Epithelial cell of esophagus (primary cell): ENCODE results near the gene HEBP1.

ENCODE experiments used
- DNase-seq: peaks from one replicate; pipeline ENCODE4 v3.0.0; 2010; ENCODE audit warnings: low read depth
- H3K4me3 ChIP-seq: 2 replicates; pipeline ENCODE4 v1.5.1; 2011; ENCODE audit warnings: mild to moderate bottlenecking, low read length, control low read depth
- TF ChIP-seq, protein P1 (sequence below): IDR thresholded peaks from 2 replicates; pipeline ENCODE4 v1.5.1; 2011; ENCODE audit warnings: low read depth, mild to moderate bottlenecking, low read length, control low read depth, inconsistent platforms; ENCODE audit not compliant: insufficient read depth; ENCODE audit errors: missing control alignments

HEBP1 gene

DNA sequence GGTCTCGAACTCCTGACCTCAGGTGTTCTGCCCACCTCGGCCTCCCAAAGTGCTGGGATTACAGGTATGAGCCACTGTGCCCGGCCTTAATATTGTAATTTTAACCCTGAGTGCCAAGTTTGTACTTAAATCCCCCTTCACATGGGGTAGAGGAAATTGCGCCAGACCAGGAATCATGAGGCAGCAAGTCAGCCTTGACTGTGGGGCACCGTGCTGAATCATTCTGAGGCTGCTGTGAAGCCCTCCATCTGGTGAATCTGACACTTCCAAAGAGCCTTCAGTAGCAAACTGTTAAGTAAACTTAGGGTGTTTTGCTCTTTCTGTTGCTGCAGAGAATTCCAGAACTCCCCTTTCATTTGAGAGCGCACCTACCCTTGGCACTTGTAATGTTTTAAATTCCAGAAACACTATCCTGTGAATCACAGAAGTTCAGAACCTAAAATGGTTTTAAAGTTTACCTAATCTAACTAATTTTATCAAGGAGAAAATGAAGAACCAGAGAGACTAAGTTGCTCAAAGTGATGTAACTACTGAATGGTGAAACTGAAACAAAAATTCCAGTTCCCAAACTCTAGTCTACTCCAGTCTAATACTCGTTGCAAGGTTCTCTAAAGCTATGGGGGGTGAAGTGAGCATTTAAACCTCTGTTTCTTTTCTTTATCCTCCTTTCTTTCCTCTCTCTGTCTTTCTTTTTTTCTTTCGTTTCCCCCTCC is 7.5 kb downstream of the HEBP1 start:
- H3K4me3 ChIP-seq = no peak overlapping the region
- TF ChIP-seq, protein P1, sequence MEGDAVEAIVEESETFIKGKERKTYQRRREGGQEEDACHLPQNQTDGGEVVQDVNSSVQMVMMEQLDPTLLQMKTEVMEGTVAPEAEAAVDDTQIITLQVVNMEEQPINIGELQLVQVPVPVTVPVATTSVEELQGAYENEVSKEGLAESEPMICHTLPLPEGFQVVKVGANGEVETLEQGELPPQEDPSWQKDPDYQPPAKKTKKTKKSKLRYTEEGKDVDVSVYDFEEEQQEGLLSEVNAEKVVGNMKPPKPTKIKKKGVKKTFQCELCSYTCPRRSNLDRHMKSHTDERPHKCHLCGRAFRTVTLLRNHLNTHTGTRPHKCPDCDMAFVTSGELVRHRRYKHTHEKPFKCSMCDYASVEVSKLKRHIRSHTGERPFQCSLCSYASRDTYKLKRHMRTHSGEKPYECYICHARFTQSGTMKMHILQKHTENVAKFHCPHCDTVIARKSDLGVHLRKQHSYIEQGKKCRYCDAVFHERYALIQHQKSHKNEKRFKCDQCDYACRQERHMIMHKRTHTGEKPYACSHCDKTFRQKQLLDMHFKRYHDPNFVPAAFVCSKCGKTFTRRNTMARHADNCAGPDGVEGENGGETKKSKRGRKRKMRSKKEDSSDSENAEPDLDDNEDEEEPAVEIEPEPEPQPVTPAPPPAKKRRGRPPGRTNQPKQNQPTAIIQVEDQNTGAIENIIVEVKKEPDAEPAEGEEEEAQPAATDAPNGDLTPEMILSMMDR = no peak
- peak; percentile 83 for DNase-seq

DNA sequence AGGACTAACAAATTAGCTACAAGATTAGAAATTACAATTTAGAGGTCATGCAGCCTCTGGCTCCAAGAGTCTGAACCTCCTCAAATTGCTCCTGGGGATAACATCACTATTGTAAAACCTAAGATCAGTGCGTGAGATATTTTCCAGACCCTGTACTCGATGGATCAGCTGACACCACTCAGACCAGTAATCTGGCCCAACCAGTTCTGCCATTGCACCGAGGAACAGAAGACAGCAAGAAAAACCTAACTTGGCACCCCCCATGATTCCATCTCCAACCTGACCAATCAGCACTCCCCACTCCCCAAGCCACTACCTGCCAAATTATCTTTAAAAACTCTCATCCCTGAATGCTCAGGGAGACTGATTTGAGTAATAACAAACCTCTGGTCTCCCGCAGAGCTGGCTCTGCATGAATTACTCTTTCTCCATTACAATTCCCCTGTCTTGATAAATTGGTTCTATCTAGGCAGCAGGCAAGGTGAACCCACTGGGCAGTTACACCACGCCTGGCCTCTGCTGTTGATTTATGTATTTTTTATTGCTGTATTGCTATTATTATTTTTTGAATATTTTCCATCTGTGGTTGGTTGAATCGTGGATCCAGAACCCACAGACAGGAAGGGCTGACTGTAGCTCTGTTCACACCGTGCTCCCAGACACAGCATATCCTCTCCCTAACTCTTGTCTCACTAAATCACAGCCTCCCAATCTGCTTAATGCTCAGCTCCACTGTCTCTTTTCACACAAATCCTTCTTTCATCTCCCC is 9.2 kb downstream of the HEBP1 start:
- DNase-seq = no peak
- TF ChIP-seq, protein P1 = no peak
- H3K4me3 ChIP-seq = no peak overlapping the region

DNA sequence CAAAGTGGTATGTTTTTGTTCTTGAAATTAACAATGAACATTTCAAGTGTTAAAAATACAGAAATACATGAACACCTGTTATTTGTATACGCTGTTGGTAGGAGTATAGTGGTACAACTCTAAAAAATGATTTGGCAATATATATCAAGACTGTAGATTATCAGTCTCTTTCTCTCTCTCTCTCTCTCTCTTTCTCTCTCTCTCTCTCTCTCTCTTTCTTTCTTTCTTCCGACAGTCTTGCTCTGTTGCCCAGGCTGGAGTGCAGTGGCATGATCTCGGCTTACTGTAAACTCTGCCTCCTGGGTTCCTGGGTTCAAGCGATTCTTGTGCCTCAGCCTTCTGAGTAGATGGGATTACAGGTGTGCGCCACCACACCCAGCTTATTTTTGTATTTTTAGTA is 12.6 kb downstream of the HEBP1 start:
- no peak overlapping the region for H3K4me3 ChIP-seq
- no peak for DNase-seq
- TF ChIP-seq, protein P1 = no peak

DNA sequence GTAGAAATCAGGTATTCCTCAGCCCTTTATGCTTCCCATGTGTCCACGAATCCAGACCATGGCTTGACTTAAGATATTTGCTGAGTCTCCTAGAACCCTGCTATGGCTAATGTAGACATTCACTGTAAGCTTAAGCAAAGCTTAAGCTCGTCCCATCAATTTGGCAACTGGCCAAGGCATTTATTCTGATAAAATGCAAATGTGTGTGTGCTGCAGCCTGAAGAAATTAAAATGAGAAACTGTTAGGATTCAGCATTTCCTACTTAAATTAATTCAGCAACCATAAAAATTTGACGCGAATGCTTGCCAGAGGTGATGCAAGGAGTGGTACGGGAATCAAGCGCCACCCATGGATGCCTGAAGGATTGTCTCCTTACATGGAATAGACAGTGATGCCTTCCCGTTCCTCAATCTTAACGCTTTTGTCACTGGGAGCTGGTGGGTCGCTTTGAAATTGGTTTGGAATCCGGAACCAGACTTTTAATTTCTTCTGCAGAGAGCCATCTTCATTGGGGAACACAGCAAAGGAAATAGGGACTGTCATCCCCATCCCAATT is 13.2 kb downstream of the HEBP1 start:
- DNase-seq = no peak
- TF ChIP-seq, protein P1 = no peak
- H3K4me3 ChIP-seq = no peak overlapping the region

DNA sequence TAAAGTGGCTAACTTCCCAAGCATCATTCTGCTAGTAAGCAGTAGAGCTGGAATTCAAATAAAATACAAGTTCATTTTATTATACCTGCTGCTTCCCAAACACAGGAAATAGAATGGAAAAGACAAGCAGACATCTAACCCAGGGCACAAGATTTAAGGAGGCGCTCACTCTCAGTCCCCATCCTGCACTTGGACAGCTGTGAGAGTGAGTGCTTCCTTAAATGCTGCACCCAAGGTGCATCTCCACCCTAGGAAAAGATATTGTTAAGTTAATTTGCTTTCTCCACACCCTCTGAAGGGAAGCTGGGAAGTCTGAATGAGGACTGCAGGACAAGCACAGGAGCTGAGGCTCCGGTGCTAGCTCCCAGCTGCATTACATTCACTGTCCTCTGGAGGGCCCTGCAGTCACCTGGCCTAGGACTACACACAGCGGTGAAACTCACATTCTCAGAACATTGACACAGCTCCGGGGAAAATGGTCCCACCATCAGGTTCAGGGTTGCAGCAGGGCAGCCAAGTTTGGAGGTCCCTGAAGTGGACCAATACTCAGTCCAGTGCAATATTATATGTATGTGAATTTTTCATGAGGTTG is 14.2 kb downstream of the HEBP1 start:
- no peak overlapping the region for H3K4me3 ChIP-seq
- TF ChIP-seq, protein P1 = peak; percentile 59
- DNase-seq = peak; percentile 47

DNA sequence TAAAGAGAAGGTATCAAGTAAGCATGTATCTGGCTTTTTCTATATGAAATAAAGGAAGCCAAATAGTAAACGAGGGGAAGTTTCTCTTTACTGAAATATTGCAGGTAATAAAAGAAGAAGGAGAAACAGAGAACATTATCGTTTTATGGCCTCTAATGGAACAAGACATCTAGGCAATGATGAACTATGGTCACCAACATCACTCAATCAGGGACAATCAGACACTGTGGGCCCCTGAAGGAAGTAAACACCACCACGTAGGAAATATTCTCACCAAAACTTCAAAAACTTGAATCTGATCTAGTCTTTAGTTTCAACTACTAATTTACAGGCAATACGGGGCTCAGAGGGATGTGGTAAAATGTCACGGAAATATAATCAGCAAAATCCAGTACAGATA is 15.9 kb downstream of the HEBP1 start:
- H3K4me3 ChIP-seq = no peak overlapping the region
- TF ChIP-seq, protein P1 = no peak
- no peak for DNase-seq
